Endothelial cell (in vitro differentiated cells): ENCODE measurements around the gene NONO. TPM values are rescaled to one million over a fixed set of nuclear protein-coding genes. Genes with fewer than 3 reads are reported as not detected.
"Not testable (repeated sequence)": the region's sequence is repeated elsewhere in the genome, so short reads cannot be mapped to it uniquely, and the experiment has no call there.

Experiments
- DNase-seq: peaks from one replicate; pipeline ENCODE4 v3.0.0; 2021; ENCODE audit warnings: low spot score
- H3K27ac Mint-ChIP-seq: one replicate; pipeline ENCODE4 v1.8.0; 2021; ENCODE audit warnings: mixed read lengths, inconsistent platforms; ENCODE audit not compliant: unreplicated experiment
- H3K27me3 Mint-ChIP-seq: one replicate; pipeline ENCODE4 v1.8.0; 2021; ENCODE audit warnings: mild to moderate bottlenecking, moderate library complexity, mixed read lengths, inconsistent platforms; ENCODE audit not compliant: unreplicated experiment
- H3K36me3 Mint-ChIP-seq: one replicate; pipeline ENCODE4 v1.8.0; 2021; ENCODE audit warnings: mild to moderate bottlenecking, low read depth, mixed read lengths, inconsistent platforms; ENCODE audit not compliant: unreplicated experiment
- H3K4me1 Mint-ChIP-seq: one replicate; pipeline ENCODE4 v1.8.0; 2021; ENCODE audit warnings: mild to moderate bottlenecking, mixed read lengths, inconsistent platforms; ENCODE audit not compliant: unreplicated experiment
- H3K4me3 Mint-ChIP-seq: one replicate; pipeline ENCODE4 v1.8.0; 2021; ENCODE audit warnings: mild to moderate bottlenecking, mixed read lengths, inconsistent platforms; ENCODE audit not compliant: unreplicated experiment
- H3K9me3 Mint-ChIP-seq: one replicate; pipeline ENCODE4 v1.8.0; 2021; ENCODE audit warnings: mixed read lengths, inconsistent platforms; ENCODE audit not compliant: unreplicated experiment
- CTCF ChIP-seq: fragments of 200-600 bp; sonication (generic); IDR thresholded peaks from one replicate; pipeline ENCODE4 v1.5.0; 2021; ENCODE audit warnings: antibody characterized with exemption; ENCODE audit not compliant: unreplicated experiment
- total RNA-seq: library from RNA; stranded (reverse); fragmentation: NEBNext Ultra II Directional; extraction: Animal tissue kit (Norgen Biotek cat#: 25700); gene quantifications from one replicate; pipeline ENCODE4 v1.2.1, GENCODE V29; 2021; ENCODE audit not compliant: unreplicated experiment

Gene NONO
- total RNA-seq, 1 donor from 2014 or later, result 549 TPM

DNA sequence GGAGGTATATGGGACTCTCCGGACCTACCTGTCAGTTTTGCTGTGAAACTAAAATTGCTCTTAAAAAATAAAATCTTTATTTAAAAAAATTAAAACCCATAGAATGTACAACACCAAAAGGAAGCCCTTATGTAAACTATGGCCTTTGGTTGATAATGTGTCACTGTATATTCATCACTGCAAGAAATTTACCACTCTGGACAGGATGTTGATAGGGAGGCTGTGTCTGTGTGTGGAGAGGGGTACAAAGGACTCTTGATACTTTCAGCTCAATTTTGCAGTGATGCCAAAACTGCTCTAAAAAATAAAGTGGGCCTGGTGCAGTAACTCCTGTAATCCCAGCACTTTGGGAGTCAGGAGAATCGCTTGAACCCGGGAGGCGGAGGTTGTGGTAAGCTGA, 26.6 kb upstream of the NONO start:
- no peak for DNase-seq
- H3K9me3 Mint-ChIP-seq, result no peaks in the 10 kb centered on the region

DNA sequence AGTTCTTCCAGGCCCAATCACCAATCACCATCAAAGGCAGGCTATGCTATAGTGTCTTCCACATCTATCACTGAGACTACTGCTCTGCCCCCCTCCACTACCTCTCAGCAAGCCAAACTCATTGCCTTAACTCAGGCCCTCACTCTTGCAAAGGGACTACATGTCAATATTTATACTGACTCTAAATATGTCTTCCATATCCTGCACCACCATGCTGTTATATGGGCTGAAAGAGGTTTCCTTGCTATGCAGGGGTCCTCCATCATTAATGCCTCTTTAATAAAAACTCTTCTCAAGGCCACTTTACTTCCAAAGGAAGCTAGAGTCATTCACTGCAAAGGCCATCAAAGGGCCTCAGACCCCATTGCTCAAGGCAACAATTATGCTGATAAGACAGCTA, 14.8 kb upstream of the NONO start:
- H3K4me3 Mint-ChIP-seq, DNase-seq, H3K36me3 Mint-ChIP-seq, H3K4me1 Mint-ChIP-seq, H3K27ac Mint-ChIP-seq, H3K9me3 Mint-ChIP-seq, H3K27me3 Mint-ChIP-seq: not testable (repeated sequence)

More for the DNA sequence above, 26.6 kb upstream of the NONO start:
- H3K27ac Mint-ChIP-seq, result no peak overlapping the region
- H3K27me3 Mint-ChIP-seq, result peaks cover 3% of the 10 kb centered on the region
- H3K4me3 Mint-ChIP-seq, result no peak overlapping the region
- no peak for TF ChIP-seq CTCF
- H3K4me1 Mint-ChIP-seq, result peaks cover 11% of the 10 kb centered on the region
- H3K36me3 Mint-ChIP-seq, result no peaks in the 10 kb centered on the region

DNA sequence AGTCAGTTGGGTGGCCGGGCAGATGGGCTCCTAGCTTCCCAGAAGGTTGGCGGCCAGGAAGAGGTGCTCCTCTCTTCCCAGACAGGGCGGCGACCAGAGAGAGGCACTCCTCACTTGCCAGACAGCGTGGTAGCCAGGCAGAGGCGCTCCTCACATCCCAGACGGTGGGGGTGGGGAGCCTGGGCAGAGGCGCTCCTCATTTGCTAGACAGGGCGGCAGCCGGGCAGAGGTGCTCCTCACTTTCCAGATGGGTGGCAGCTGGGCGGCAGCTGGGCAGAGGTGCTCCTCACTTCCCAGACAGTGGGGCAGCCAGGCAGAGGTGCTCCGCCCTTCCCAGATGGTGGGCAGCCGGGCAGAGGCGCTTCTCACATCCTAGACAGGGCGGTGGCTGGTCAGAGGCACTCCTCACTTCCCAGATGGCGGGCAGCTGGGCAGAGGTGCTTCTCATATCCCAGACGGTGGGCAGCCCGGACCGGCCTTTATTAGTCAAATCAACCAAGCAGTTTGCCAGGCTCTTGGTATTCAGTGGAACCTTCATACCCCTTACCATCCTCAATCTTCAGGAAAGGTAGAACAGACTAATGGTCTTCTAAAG, 13.5 kb upstream of the NONO start:
- DNase-seq, result no peak
- peaks cover 1% of the 10 kb centered on the region for H3K27me3 Mint-ChIP-seq
- no peak overlapping the region for H3K27ac Mint-ChIP-seq
- H3K36me3 Mint-ChIP-seq, result peaks cover 7% of the 10 kb centered on the region
- H3K4me3 Mint-ChIP-seq, result no peak overlapping the region
- no peak for TF ChIP-seq CTCF
- no peaks in the 10 kb centered on the region for H3K9me3 Mint-ChIP-seq
- no peaks in the 10 kb centered on the region for H3K4me1 Mint-ChIP-seq

GRCh38 chrX:71272313-71272712, 11.1 kb upstream of the NONO start:
- H3K36me3 Mint-ChIP-seq, H3K9me3 Mint-ChIP-seq, H3K4me1 Mint-ChIP-seq, H3K4me3 Mint-ChIP-seq, DNase-seq, H3K27ac Mint-ChIP-seq, H3K27me3 Mint-ChIP-seq: not testable (repeated sequence)

DNA sequence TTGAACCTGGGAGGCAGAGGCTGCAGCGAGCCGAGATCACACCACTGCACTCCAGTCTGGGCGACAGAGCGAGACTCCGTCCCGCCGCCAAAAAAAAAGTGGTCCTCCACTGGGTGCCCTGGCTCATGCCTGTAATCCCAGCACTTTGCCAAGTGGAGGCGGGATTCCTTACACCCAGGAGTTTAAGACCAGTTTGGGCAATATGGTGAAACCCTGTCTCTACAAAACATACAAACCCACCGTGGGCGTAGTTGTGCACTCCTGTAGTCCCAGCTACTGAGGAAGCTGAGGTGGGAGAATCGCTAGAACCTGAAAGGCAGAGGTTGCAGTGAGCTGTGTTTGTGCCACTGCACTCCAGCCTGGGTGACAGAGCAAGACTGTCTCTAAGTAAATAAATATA, 2.1 kb upstream of the NONO start:
- H3K4me1 Mint-ChIP-seq, H3K9me3 Mint-ChIP-seq, H3K36me3 Mint-ChIP-seq, H3K27me3 Mint-ChIP-seq, H3K4me3 Mint-ChIP-seq, H3K27ac Mint-ChIP-seq, DNase-seq: not testable (repeated sequence)

GRCh38 chrX:71282514-71283402, 677 bp upstream of the NONO start:
- TF ChIP-seq CTCF, result no peak
- DNase-seq, result peak; percentile 4
- no peaks in the 10 kb centered on the region for H3K4me1 Mint-ChIP-seq
- no peaks in the 10 kb centered on the region for H3K9me3 Mint-ChIP-seq
- no peaks in the 10 kb centered on the region for H3K36me3 Mint-ChIP-seq
- H3K27me3 Mint-ChIP-seq, result peaks cover 5% of the 10 kb centered on the region
- H3K4me3 Mint-ChIP-seq, result peak overlapping the region; percentile 83
- peak overlapping the region; percentile 98 for H3K27ac Mint-ChIP-seq
